ENCODE data around the gene SERTAD2. TPM values are rescaled to one million over a fixed set of nuclear protein-coding genes. Genes with fewer than 3 reads are reported as not detected.
A peak's percentile ranks its signal among the peaks of the same experiment; 100 is the strongest.

SERTAD2 gene
- total RNA-seq, 1 experiment from 2014 or later: 73.8 TPM

DNA sequence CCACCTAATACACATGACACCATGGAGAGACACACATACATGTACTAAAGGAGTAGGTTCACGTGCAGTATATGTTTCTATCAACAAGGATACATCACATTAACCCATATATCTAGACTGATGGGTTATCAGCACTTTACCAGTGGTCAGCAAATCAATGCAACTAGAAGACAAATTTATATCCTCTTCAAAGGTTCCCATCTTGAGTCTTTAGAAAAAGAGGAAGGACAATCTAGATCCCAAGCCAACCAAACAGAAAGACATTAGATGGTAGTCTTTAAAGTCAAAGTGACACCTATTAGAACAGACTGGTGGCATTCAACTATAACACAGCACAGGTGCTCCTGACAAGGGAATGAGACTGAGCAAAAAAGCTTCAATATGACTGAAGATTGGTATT is 13.8 kb upstream of the SERTAD2 start:
- H2AFZ ChIP-seq (ENCODE audit: low read length): peak overlapping the region; percentile 10; the same call in 1 of the 2 replicates

DNA sequence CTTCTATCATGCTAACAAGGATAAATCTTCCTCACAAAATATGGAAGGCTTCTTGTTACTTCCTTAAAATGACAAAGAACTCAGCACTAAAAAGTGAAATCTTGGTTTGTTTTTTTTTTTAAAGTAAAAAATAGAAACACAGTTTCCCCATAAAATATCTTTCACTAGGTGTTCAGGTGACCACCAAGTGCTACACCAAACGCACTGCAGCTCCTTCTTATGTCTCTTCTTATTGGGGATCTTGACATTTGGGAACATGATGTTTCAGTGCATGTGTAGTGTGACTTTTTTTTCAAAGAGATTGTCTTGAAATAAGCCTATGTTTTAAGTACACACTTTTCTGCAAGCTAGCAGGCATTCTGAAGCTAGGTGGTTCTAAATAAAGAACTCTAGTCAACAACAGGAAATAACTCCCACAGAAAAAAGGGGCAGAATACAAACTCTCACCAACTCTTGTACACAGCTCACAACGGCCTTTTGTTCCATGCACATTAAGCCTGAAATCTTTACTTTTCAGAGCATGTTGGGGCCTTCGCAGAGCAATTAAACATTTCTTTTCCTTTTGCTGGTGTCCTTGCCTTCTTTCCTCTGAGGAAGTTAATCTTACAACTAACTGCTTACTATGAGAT is 13.2 kb upstream of the SERTAD2 start:
- H3K36me3 ChIP-seq (ENCODE audit: insufficient read depth, low read length): no peaks in the 10 kb centered on the region
- DNase-seq: peak; percentile 56
- peak overlapping the region; percentile 15 for H3K4me2 ChIP-seq (ENCODE audit: low read depth, low read length, poor library complexity, severe bottlenecking)
- no peaks in the 10 kb centered on the region for H3K27me3 ChIP-seq (ENCODE audit: low read length)
- peaks cover 29% of the 10 kb centered on the region for H3K79me2 ChIP-seq (ENCODE audit: low read length)
- peak overlapping the region; percentile 13; the same call in 1 of the 2 replicates for H2AFZ ChIP-seq (ENCODE audit: low read length)
- H3K4me1 ChIP-seq (ENCODE audit: low read length): peaks cover 62% of the 10 kb centered on the region
- no peaks in the 10 kb centered on the region for H3K9me3 ChIP-seq (ENCODE audit: low read length)
- no peaks in the 10 kb centered on the region for H3K9me2 ChIP-seq (replicated peaks; ENCODE audit: insufficient read depth, low read length)
- no peaks in the 10 kb centered on the region for H4K20me1 ChIP-seq (ENCODE audit: insufficient read depth, low read depth, low read length)
- peak overlapping the region; percentile 68 for H3K27ac ChIP-seq (ENCODE audit: low read length)
- H3K9ac ChIP-seq (ENCODE audit: low read length): no peak overlapping the region
- H3K4me3 ChIP-seq (ENCODE audit: low read length): no peak overlapping the region

More for the DNA sequence above, 13.8 kb upstream of the SERTAD2 start:
- DNase-seq: peak; percentile 68
- H4K20me1 ChIP-seq (ENCODE audit: insufficient read depth, low read depth, low read length): no peaks in the 10 kb centered on the region
- H3K36me3 ChIP-seq (ENCODE audit: insufficient read depth, low read length): no peaks in the 10 kb centered on the region
- peaks cover 33% of the 10 kb centered on the region for H3K79me2 ChIP-seq (ENCODE audit: low read length)
- no peaks in the 10 kb centered on the region for H3K9me2 ChIP-seq (replicated peaks; ENCODE audit: insufficient read depth, low read length)
- no peak overlapping the region for H3K4me3 ChIP-seq (ENCODE audit: low read length)
- no peaks in the 10 kb centered on the region for H3K27me3 ChIP-seq (ENCODE audit: low read length)
- no peak overlapping the region for H3K9ac ChIP-seq (ENCODE audit: low read length)
- H3K4me2 ChIP-seq (ENCODE audit: low read depth, low read length, poor library complexity, severe bottlenecking): peak overlapping the region; percentile 15
- H3K4me1 ChIP-seq (ENCODE audit: low read length): peaks cover 57% of the 10 kb centered on the region
- H3K27ac ChIP-seq (ENCODE audit: low read length): peak overlapping the region; percentile 68
- H3K9me3 ChIP-seq (ENCODE audit: low read length): no peaks in the 10 kb centered on the region

DNA sequence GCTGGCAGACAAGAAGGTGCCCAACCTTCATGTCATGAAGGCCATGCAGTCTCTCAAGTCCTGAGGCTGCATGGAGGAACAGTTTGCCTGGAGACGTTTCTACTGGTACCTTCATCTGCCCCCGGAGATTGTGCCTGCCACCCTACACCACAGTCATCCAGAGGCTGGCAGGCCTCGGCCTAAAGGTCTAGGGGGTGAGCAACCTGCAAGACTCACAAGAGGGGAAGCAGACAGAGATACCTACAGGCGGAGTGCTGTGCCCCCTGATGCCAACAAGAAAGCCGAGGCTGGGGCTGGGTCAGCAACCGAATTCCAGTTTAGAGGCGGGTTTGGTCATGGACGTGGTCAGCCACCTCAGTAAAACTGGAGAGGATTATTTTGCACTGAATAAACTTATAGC is 12.0 kb upstream of the SERTAD2 start:
- Histone ChIP-seq H4K20me1 (ENCODE audit: insufficient read depth, low read depth, low read length) (no peaks in the 10 kb centered on the region), H2AFZ (ENCODE audit: low read length) (no peak overlapping the region), H3K36me3 (ENCODE audit: insufficient read depth, low read length) (no peaks in the 10 kb centered on the region), H3K27ac (ENCODE audit: low read length) (peak overlapping the region; percentile 63), H3K4me2 (ENCODE audit: low read depth, low read length, poor library complexity, severe bottlenecking) (no peak overlapping the region), H3K9me3 (ENCODE audit: low read length) (no peaks in the 10 kb centered on the region), H3K79me2 (ENCODE audit: low read length) (peaks cover 31% of the 10 kb centered on the region), H3K4me1 (ENCODE audit: low read length) (peaks cover 74% of the 10 kb centered on the region), H3K27me3 (ENCODE audit: low read length) (no peaks in the 10 kb centered on the region), H3K4me3 (ENCODE audit: low read length) (no peak overlapping the region), H3K9ac (ENCODE audit: low read length) (no peak overlapping the region), H3K9me2 (replicated peaks; ENCODE audit: insufficient read depth, low read length) (no peaks in the 10 kb centered on the region)
- no peak for DNase-seq

GRCh38 chr2:64663402-64663801 is 9.7 kb upstream of the SERTAD2 start:
- no peak for DNase-seq
- Histone ChIP-seq H3K4me3 (ENCODE audit: low read length) (no peak overlapping the region), H3K4me2 (ENCODE audit: low read depth, low read length, poor library complexity, severe bottlenecking) (no peak overlapping the region), H3K27me3 (ENCODE audit: low read length) (no peaks in the 10 kb centered on the region), H3K9ac (ENCODE audit: low read length) (no peak overlapping the region), H3K9me3 (ENCODE audit: low read length) (no peaks in the 10 kb centered on the region), H3K36me3 (ENCODE audit: insufficient read depth, low read length) (no peaks in the 10 kb centered on the region), H3K79me2 (ENCODE audit: low read length) (peaks cover 38% of the 10 kb centered on the region), H3K9me2 (replicated peaks; ENCODE audit: insufficient read depth, low read length) (no peaks in the 10 kb centered on the region), H3K4me1 (ENCODE audit: low read length) (peaks cover 87% of the 10 kb centered on the region), H2AFZ (ENCODE audit: low read length) (0 out of 2 replicates have a peak overlapping the region, but pooled peaks have one; percentile 2), H4K20me1 (ENCODE audit: insufficient read depth, low read depth, low read length) (no peaks in the 10 kb centered on the region), H3K27ac (ENCODE audit: low read length) (peak overlapping the region; percentile 65)

DNA sequence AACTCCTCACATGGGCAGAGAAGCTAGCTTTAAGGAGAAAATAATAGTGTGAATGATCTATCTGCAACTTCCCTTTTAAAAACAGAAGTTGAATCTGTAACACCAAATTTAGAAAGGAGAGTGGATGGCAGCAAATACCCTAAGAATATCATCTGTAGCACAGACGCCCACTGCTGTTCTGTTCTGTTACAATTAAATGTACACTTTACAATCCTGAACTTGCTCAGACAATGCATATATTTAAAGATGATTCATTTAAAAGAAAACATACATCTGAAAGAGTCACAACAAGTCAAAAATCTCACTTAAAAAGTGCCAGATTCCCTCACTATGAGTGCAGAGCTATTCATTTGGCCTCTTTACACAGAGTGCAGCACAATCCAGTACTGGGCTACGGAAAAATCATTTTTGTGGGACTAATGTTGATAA is 8.0 kb upstream of the SERTAD2 start:
- no peaks in the 10 kb centered on the region for H3K9me2 ChIP-seq (replicated peaks; ENCODE audit: insufficient read depth, low read length)
- peaks cover 32% of the 10 kb centered on the region for H3K79me2 ChIP-seq (ENCODE audit: low read length)
- H3K36me3 ChIP-seq (ENCODE audit: insufficient read depth, low read length): no peaks in the 10 kb centered on the region
- peak; percentile 93 for DNase-seq
- H4K20me1 ChIP-seq (ENCODE audit: insufficient read depth, low read depth, low read length): no peaks in the 10 kb centered on the region
- 0 out of 2 replicates have a peak overlapping the region, but pooled peaks have one; percentile 1 for H2AFZ ChIP-seq (ENCODE audit: low read length)
- H3K27ac ChIP-seq (ENCODE audit: low read length): peak overlapping the region; percentile 96
- peak overlapping the region; percentile 42 for H3K4me3 ChIP-seq (ENCODE audit: low read length)
- peak overlapping the region; percentile 66 for H3K9ac ChIP-seq (ENCODE audit: low read length)
- H3K4me2 ChIP-seq (ENCODE audit: low read depth, low read length, poor library complexity, severe bottlenecking): peak overlapping the region; percentile 91
- no peaks in the 10 kb centered on the region for H3K9me3 ChIP-seq (ENCODE audit: low read length)
- no peaks in the 10 kb centered on the region for H3K27me3 ChIP-seq (ENCODE audit: low read length)
- peaks cover 87% of the 10 kb centered on the region for H3K4me1 ChIP-seq (ENCODE audit: low read length)

DNA sequence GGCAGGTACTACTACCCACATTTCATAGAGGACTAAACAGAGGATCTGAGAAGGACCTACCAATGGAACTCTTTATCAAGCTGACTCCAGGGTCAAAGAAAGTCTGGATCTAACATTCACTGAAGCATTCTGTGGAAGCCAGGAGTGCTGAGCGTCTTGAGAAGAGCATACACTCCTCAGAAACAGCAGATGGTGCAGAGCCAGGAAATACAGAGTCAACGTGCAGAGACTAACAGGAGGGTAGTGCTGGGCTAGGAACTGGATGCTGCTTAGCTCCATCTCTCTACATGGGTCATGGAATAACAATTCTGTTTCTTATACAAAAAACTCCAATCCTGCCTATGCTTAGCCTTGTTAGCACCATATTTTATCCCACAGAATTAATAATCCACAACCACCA is 5.5 kb upstream of the SERTAD2 start:
- Histone ChIP-seq H3K79me2 (ENCODE audit: low read length) (peaks cover 42% of the 10 kb centered on the region), H3K4me1 (ENCODE audit: low read length) (peaks cover 92% of the 10 kb centered on the region), H2AFZ (ENCODE audit: low read length) (peak overlapping the region; percentile 1; the same call in 1 of the 2 replicates), H3K9me3 (ENCODE audit: low read length) (no peaks in the 10 kb centered on the region), H4K20me1 (ENCODE audit: insufficient read depth, low read depth, low read length) (no peaks in the 10 kb centered on the region), H3K9me2 (replicated peaks; ENCODE audit: insufficient read depth, low read length) (no peaks in the 10 kb centered on the region), H3K4me2 (ENCODE audit: low read depth, low read length, poor library complexity, severe bottlenecking) (peak overlapping the region; percentile 91), H3K27ac (ENCODE audit: low read length) (peak overlapping the region; percentile 96), H3K4me3 (ENCODE audit: low read length) (peak overlapping the region; percentile 2), H3K36me3 (ENCODE audit: insufficient read depth, low read length) (no peaks in the 10 kb centered on the region), H3K27me3 (ENCODE audit: low read length) (no peaks in the 10 kb centered on the region), H3K9ac (ENCODE audit: low read length) (peak overlapping the region; percentile 55)
- DNase-seq: peak; percentile 80

DNA sequence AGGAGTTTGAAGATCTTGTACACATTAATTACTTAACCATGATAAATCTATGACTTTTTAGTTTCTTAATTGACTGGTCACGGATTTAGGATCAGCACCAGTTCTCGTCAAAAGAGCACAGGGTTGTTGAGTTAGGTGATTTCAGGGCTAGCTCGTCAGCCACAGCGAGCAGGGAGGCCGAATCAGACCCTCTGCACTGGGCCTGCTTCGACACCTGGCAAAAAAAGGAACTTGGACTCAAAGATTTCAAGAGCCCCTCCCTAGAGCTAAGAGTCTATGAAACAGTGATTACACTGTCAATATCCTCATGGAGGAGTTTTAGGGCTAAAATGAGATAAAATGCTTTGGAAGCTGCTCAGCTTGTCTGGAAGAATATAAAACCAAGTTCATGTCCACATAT is 4.6 kb upstream of the SERTAD2 start:
- Histone ChIP-seq H3K4me3 (ENCODE audit: low read length) (peak overlapping the region; percentile 82), H3K27ac (ENCODE audit: low read length) (peak overlapping the region; percentile 96), H3K9me3 (ENCODE audit: low read length) (no peaks in the 10 kb centered on the region), H4K20me1 (ENCODE audit: insufficient read depth, low read depth, low read length) (no peaks in the 10 kb centered on the region), H3K27me3 (ENCODE audit: low read length) (no peaks in the 10 kb centered on the region), H2AFZ (ENCODE audit: low read length) (no peak overlapping the region), H3K36me3 (ENCODE audit: insufficient read depth, low read length) (no peaks in the 10 kb centered on the region), H3K9me2 (replicated peaks; ENCODE audit: insufficient read depth, low read length) (no peaks in the 10 kb centered on the region), H3K4me1 (ENCODE audit: low read length) (peaks cover 83% of the 10 kb centered on the region), H3K79me2 (ENCODE audit: low read length) (peaks cover 40% of the 10 kb centered on the region), H3K9ac (ENCODE audit: low read length) (peak overlapping the region; percentile 92), H3K4me2 (ENCODE audit: low read depth, low read length, poor library complexity, severe bottlenecking) (peak overlapping the region; percentile 91)
- peak; percentile 96 for DNase-seq

DNA sequence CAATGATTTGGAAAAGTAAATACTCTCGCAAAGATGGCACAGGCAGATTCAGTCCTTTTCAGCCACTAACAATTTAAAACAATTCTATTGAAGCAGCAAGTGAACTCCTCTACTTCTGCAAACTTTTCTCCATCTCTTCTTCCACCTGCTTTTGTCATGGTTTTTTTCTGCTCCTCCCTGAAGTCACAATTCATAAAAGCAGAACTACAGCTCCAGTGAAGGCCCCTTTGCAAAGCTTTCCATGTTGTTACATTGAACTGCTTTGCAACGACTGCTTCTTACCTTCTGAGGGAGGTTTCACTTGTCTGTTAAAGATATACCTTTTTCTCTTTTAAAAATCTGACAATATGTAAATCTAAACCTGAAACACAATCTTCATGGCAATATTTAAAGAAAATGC is 3.7 kb upstream of the SERTAD2 start:
- Histone ChIP-seq H2AFZ (ENCODE audit: low read length) (no peak overlapping the region), H3K36me3 (ENCODE audit: insufficient read depth, low read length) (no peaks in the 10 kb centered on the region), H3K9me3 (ENCODE audit: low read length) (no peaks in the 10 kb centered on the region), H3K9me2 (replicated peaks; ENCODE audit: insufficient read depth, low read length) (no peaks in the 10 kb centered on the region), H3K4me3 (ENCODE audit: low read length) (peak overlapping the region; percentile 82), H3K4me2 (ENCODE audit: low read depth, low read length, poor library complexity, severe bottlenecking) (peak overlapping the region; percentile 91), H3K9ac (ENCODE audit: low read length) (peak overlapping the region; percentile 92), H3K4me1 (ENCODE audit: low read length) (peaks cover 80% of the 10 kb centered on the region), H3K79me2 (ENCODE audit: low read length) (peaks cover 45% of the 10 kb centered on the region), H4K20me1 (ENCODE audit: insufficient read depth, low read depth, low read length) (peaks cover 5% of the 10 kb centered on the region), H3K27ac (ENCODE audit: low read length) (peak overlapping the region; percentile 96), H3K27me3 (ENCODE audit: low read length) (no peaks in the 10 kb centered on the region)
- DNase-seq: peak; percentile 94

Measured in Karpas-422 (cell line).